Immature natural killer cell (primary cell): ENCODE results near the gene PLD4. TPM values are rescaled to one million over a fixed set of nuclear protein-coding genes. Genes with fewer than 3 reads are reported as not detected.
"Not testable (repeated sequence)": the region's sequence is repeated elsewhere in the genome, so short reads cannot be mapped to it uniquely, and the experiment has no call there.

ENCODE experiments used
- DNase-seq, 3 donors: peaks; one replicate each; pipeline ENCODE4 v3.0.0; 2022; ENCODE audit warnings: mixed read lengths in 1 of 3
- H3K27ac Mint-ChIP-seq, 6 donors: one replicate each; pipeline ENCODE4 v1.8.0; 2020; ENCODE audit warnings: mixed read lengths in 6 of 6, mild to moderate bottlenecking in 5 of 6, inconsistent platforms in 4 of 6, moderate library complexity in 3 of 6
- H3K27me3 Mint-ChIP-seq, 3 donors: one replicate each; pipeline ENCODE4 v1.8.0; 2020 to 2021; ENCODE audit warnings: low read depth in 3 of 3, mild to moderate bottlenecking in 3 of 3, mixed read lengths in 3 of 3, moderate library complexity in 3 of 3, inconsistent platforms in 1 of 3
- H3K36me3 Mint-ChIP-seq, 3 donors: one replicate each; pipeline ENCODE4 v1.8.0; 2020; ENCODE audit warnings: mixed read lengths in 3 of 3, inconsistent platforms in 2 of 3, mild to moderate bottlenecking in 2 of 3
- H3K4me1 Mint-ChIP-seq, 2 donors: one replicate each; pipeline ENCODE4 v1.8.0; 2020; ENCODE audit warnings: inconsistent platforms in 2 of 2, mild to moderate bottlenecking in 2 of 2, mixed read lengths in 2 of 2, moderate library complexity in 1 of 2
- H3K4me3 Mint-ChIP-seq, 5 donors: one replicate each; pipeline ENCODE4 v1.8.0; 2020; ENCODE audit warnings: mild to moderate bottlenecking in 5 of 5, mixed read lengths in 5 of 5, inconsistent platforms in 3 of 5, moderate library complexity in 3 of 5
- H3K9me3 Mint-ChIP-seq, 6 donors: one replicate each; pipeline ENCODE4 v1.8.0; 2020; ENCODE audit warnings: mild to moderate bottlenecking in 6 of 6, mixed read lengths in 6 of 6, inconsistent platforms in 4 of 6, moderate library complexity in 3 of 6
- polyA plus RNA-seq, 3 donors: library from polyadenylated mRNA; unstranded; fragments of 300-500 nt; fragmentation: Illumina TruSeq; gene quantifications; one replicate each; pipeline ENCODE4 v1.2.3, GENCODE V29; 2021

Gene PLD4
- polyA plus RNA-seq, 3 donors from 2014 or later = 2.3 to 49.3 (median 19.7) TPM

- Mint-ChIP-seq H3K4me3 (no peak overlapping the region), H3K27ac (no peak overlapping the region), H3K27me3 (peaks cover 0 to 2% (median 0%) of the 10 kb centered on the region in 3 donors), H3K4me1 (no peaks in the 10 kb centered on the region), H3K36me3 (no peaks in the 10 kb centered on the region), H3K9me3 (no peaks in the 10 kb centered on the region)
- DNase-seq = no peak
These were observed 42.2 kb upstream of the PLD4 start for GRCh38 chr14:104882325-104882973.

- H3K27me3 Mint-ChIP-seq = peaks cover 0 to 2% (median 0%) of the 10 kb centered on the region in 3 donors
- H3K9me3 Mint-ChIP-seq = no peaks in the 10 kb centered on the region
- H3K27ac Mint-ChIP-seq = no peak overlapping the region
- H3K4me3 Mint-ChIP-seq = no peak overlapping the region
- no peak for DNase-seq
- H3K4me1 Mint-ChIP-seq = no peaks in the 10 kb centered on the region
- H3K36me3 Mint-ChIP-seq = no peaks in the 10 kb centered on the region
These were observed 41.6 kb upstream of the PLD4 start for GRCh38 chr14:104882991-104883660.

- Mint-ChIP-seq H3K4me3 (no peak overlapping the region), H3K36me3 (no peaks in the 10 kb centered on the region)
- DNase-seq = no peak
These were observed 40.9 kb upstream of the PLD4 start for GRCh38 chr14:104883681-104884361.

GRCh38 chr14:104884381-104884780, 40.3 kb upstream of the PLD4 start:
- not testable (repeated sequence) for H3K4me1 Mint-ChIP-seq, H3K36me3 Mint-ChIP-seq

More at GRCh38 chr14:104883681-104884361, 40.9 kb upstream of the PLD4 start:
- Mint-ChIP-seq H3K9me3 (no peaks in the 10 kb centered on the region), H3K4me1 (no peaks in the 10 kb centered on the region), H3K27me3 (peaks cover 0 to 2% (median 0%) of the 10 kb centered on the region in 3 donors), H3K27ac (no peak overlapping the region)

GRCh38 chr14:104885031-104885972, 39.4 kb upstream of the PLD4 start:
- Mint-ChIP-seq H3K27ac (no peak overlapping the region), H3K27me3 (peaks cover 0 to 2% (median 0%) of the 10 kb centered on the region in 3 donors), H3K4me1 (no peaks in the 10 kb centered on the region), H3K36me3 (no peaks in the 10 kb centered on the region), H3K4me3 (no peak overlapping the region), H3K9me3 (no peaks in the 10 kb centered on the region)
- no peak for DNase-seq

More at GRCh38 chr14:104884381-104884780, 40.3 kb upstream of the PLD4 start:
- DNase-seq, H3K27ac Mint-ChIP-seq, H3K27me3 Mint-ChIP-seq, H3K9me3 Mint-ChIP-seq, H3K4me3 Mint-ChIP-seq: not testable (repeated sequence)

- Mint-ChIP-seq H3K9me3 (no peaks in the 10 kb centered on the region), H3K36me3 (no peaks in the 10 kb centered on the region), H3K4me3 (no peak overlapping the region), H3K4me1 (no peaks in the 10 kb centered on the region), H3K27ac (no peak overlapping the region), H3K27me3 (no peaks in the 10 kb centered on the region)
- DNase-seq = no peak
These were observed 38.5 kb upstream of the PLD4 start for GRCh38 chr14:104885973-104886689.

- Mint-ChIP-seq H3K4me3 (no peak overlapping the region), H3K4me1 (no peaks in the 10 kb centered on the region), H3K27me3 (peaks cover 0 to 1% (median 0%) of the 10 kb centered on the region in 3 donors), H3K36me3 (no peaks in the 10 kb centered on the region), H3K27ac (no peak overlapping the region), H3K9me3 (no peaks in the 10 kb centered on the region)
- no peak for DNase-seq
These were observed 37.7 kb upstream of the PLD4 start for GRCh38 chr14:104886690-104887622.

GRCh38 chr14:104887623-104888488, 36.8 kb upstream of the PLD4 start:
- Mint-ChIP-seq H3K27me3 (peaks cover 0 to 1% (median 0%) of the 10 kb centered on the region in 3 donors), H3K9me3 (no peaks in the 10 kb centered on the region), H3K36me3 (no peaks in the 10 kb centered on the region), H3K4me3 (no peak overlapping the region), H3K4me1 (no peaks in the 10 kb centered on the region), H3K27ac (no peak overlapping the region)
- DNase-seq = no peak

GRCh38 chr14:104888489-104889374, 35.9 kb upstream of the PLD4 start:
- Mint-ChIP-seq H3K27me3 (peaks cover 0 to 1% (median 0%) of the 10 kb centered on the region in 3 donors), H3K36me3 (no peaks in the 10 kb centered on the region), H3K4me3 (no peak overlapping the region), H3K4me1 (no peaks in the 10 kb centered on the region), H3K9me3 (no peaks in the 10 kb centered on the region), H3K27ac (no peak overlapping the region)
- no peak for DNase-seq

- Mint-ChIP-seq H3K27me3 (peaks cover 0 to 1% (median 0%) of the 10 kb centered on the region in 3 donors), H3K4me1 (no peaks in the 10 kb centered on the region), H3K9me3 (no peaks in the 10 kb centered on the region), H3K36me3 (no peaks in the 10 kb centered on the region), H3K4me3 (no peak overlapping the region), H3K27ac (no peak overlapping the region)
- DNase-seq = no peak
These were observed 35.3 kb upstream of the PLD4 start for GRCh38 chr14:104889375-104889757.

- not testable (repeated sequence) for H3K36me3 Mint-ChIP-seq, H3K4me3 Mint-ChIP-seq, DNase-seq, H3K27ac Mint-ChIP-seq, H3K27me3 Mint-ChIP-seq, H3K4me1 Mint-ChIP-seq, H3K9me3 Mint-ChIP-seq
These were observed 34.4 kb upstream of the PLD4 start for GRCh38 chr14:104890292-104890691.
